GM12864 (cell line): ENCODE measurements around the gene TM6SF1.
"Not testable (repeated sequence)": the region's sequence is repeated elsewhere in the genome, so short reads cannot be mapped to it uniquely, and the experiment has no call there.

Experiments
- DNase-seq: peaks from one replicate; pipeline ENCODE4 v3.0.0-alpha.2; 2011; ENCODE audit warnings: low read depth
- H3K4me3 ChIP-seq: 2 replicates; pipeline ENCODE4 v1.5.1; 2011; ENCODE audit warnings: mild to moderate bottlenecking, low read depth, low read length, control low read depth
- CTCF ChIP-seq: IDR thresholded peaks from 2 replicates; pipeline ENCODE4 v1.5.1; 2011; ENCODE audit warnings: low read depth, mild to moderate bottlenecking, moderate library complexity, low read length, control low read depth, inconsistent platforms; ENCODE audit errors: missing control alignments

TM6SF1 gene

GRCh38 chr15:83081256-83082014 lies 26.0 kb upstream of the TM6SF1 start:
- TF ChIP-seq CTCF = no peak
- H3K4me3 ChIP-seq = no peak overlapping the region
- DNase-seq = no peak

GRCh38 chr15:83082730-83083386 lies 24.6 kb upstream of the TM6SF1 start:
- H3K4me3 ChIP-seq = no peak overlapping the region
- no peak for DNase-seq
- no peak for TF ChIP-seq CTCF

- DNase-seq, H3K4me3 ChIP-seq: not testable (repeated sequence)
Observed at GRCh38 chr15:83085461-83085860, 22.0 kb upstream of the TM6SF1 start.

GRCh38 chr15:83085864-83086552 lies 21.4 kb upstream of the TM6SF1 start:
- H3K4me3 ChIP-seq, DNase-seq: not testable (repeated sequence)

GRCh38 chr15:83087576-83087975 lies 19.9 kb upstream of the TM6SF1 start:
- DNase-seq = no peak
- H3K4me3 ChIP-seq = no peak overlapping the region
- TF ChIP-seq CTCF = no peak

- no peak overlapping the region for H3K4me3 ChIP-seq
- no peak for DNase-seq
- no peak for TF ChIP-seq CTCF
Observed at GRCh38 chr15:83088876-83089275, 18.6 kb upstream of the TM6SF1 start.

GRCh38 chr15:83090465-83090864 lies 17.0 kb upstream of the TM6SF1 start:
- H3K4me3 ChIP-seq = no peak overlapping the region
- DNase-seq = no peak
- no peak for TF ChIP-seq CTCF

- not testable (repeated sequence) for DNase-seq
Observed at GRCh38 chr15:83091965-83092308, 15.5 kb upstream of the TM6SF1 start.

More at GRCh38 chr15:83091965-83092308, 15.5 kb upstream of the TM6SF1 start:
- H3K4me3 ChIP-seq = not testable (repeated sequence)
